HG02885 (cell line): Measurements from ENCODE around the gene GPR101.

ENCODE experiments used
- ATAC-seq: cut with Tn5 transposase; IDR thresholded peaks from one replicate; pipeline ENCODE4 v1.9.1; 2021; ENCODE audit warnings: mild to moderate bottlenecking; ENCODE audit not compliant: unreplicated experiment, poor library complexity

GPR101 gene

GRCh38 chrX:137033774-137034507, at the start of gene GPR101:
Gene GPR101 (minus strand): TSS chrX:137033995. CDS start chrX:137031674, 2,321 bp downstream.
- no peak for ATAC-seq

GRCh38 chrX:137081239-137081638, 47.4 kb upstream of the GPR101 start:
- no peak for ATAC-seq

DNA sequence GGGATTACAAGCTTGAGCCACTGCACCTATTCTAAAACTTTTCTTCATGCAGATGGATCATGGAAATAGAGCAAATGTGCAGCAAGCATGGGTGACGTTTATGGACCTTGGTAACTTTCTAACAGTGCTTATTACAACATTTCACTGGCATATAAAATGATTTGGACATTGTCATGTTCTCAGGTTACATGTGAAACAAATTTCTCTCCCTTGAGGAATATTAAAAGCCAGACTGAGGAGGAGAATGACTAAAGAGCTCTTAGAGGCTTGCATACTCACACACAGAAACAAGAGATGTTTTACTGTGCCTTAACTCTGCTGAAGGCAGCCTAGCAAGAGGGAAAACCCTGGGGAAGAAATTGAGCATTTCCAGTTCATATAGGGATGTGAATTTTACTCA, 38.6 kb upstream of the GPR101 start:
- ATAC-seq = no peak

DNA sequence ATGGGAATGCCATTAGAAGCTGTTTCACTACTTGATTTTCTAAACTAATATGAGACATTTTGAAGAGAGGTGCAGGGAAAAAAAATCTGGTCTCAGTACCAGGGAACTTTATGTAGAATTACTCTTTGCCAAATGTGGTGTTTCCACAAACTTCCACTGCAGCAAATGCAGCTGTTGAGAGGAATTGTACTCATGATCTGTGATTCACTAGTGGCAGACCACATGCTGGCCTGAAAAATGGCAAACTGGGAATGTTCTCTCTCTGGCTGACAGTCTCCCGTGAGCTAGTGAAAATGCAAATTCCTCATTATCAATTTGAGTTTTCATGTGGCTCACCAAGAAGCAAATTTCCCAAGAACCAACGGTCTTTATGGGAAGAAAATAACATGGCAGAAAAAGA, 37.8 kb upstream of the GPR101 start:
- no peak for ATAC-seq

DNA sequence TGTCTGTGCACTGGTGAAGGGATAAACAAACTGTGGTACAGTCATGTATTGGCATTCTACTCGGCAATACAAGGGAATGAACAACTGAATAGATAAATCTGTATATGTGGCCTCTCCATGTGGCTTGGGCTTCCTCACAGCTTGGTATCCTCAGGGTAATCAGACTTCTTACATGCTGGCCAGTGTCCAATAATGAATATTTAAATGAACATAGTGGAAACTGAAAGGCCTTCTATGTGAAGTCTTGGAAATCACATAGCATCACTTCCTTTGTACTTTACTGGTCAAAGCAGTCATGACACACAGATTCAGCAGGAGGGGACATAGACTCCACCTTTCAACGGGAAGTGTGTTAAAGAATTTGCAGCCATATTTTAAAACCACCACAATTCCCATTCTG, 33.4 kb upstream of the GPR101 start:
- no peak for ATAC-seq

GRCh38 chrX:137062915-137063617, 29.3 kb upstream of the GPR101 start:
- ATAC-seq = no peak

DNA sequence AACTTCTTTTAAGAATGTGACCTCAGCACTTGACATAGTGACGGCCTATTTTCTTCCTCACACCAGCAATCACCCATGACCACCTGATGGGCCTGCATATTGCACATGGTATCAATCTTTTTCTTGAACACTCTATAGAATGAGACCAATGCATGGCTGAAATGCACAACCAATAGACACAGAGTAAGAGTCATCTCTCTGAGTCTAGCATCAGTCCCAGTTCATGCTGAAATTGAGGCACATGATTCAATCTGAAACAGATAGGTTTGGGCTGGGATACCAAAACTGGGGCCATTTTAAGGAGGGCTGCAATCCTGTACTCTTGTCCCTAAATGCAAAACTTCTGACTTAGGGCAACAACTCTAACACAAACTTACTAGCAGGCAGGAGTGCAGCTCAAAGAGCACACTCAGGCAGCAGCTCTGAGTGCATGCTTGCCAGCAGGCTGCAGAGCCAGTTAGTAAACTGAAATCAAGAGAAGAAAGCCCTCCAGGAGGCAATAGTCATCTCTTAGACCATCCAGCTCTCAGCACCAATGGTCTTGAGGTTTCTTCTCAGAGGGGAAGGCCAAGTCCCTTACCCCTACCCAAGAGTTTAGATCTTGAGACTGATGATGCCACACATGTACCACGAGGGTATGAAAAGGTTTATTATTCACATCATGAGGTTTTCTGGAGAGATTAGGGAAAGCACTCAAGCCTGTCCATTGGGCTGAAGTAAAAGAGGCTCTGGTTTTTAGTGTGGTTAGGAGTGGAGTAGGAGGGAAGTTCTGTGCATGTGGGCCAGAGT, 24.7 kb upstream of the GPR101 start:
- ATAC-seq = no peak

GRCh38 chrX:137052643-137053235, 18.9 kb upstream of the GPR101 start:
- ATAC-seq = peak; percentile 29

DNA sequence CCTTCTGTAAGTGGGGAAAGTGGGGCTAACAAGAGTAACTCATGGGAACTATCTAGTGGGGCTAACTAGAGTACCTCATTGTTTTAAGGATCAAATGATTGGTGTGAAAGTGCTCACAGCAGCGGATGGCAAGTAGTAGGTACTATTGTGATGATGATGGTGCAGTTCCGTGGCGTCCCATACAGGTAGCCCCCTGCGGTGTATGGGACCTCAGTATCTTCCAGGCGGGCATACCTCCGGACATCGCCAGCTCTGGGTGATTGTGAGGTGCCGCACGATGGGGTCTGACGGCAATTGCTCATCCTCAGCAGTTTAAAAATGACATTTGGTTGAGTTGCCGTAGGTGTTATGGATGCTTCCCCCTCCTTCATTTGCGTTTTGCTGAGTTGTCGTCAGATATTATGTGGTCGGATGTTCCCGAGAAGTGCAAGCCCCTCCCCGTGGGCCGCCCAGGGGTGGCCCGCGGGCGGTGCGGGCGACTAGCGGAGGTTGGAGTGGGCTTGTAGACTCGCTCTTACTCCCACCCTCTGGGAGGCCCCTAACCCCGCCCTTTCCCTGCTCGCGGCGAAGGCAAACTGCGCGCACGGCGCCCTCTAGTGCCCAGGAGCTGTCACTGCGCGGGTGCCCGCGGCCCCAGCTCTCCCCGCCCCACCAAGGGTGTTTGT, 18.3 kb upstream of the GPR101 start:
- peak; percentile 97 for ATAC-seq

- no peak for ATAC-seq
Measured at GRCh38 chrX:137044893-137045292, 11.1 kb upstream of the GPR101 start.

DNA sequence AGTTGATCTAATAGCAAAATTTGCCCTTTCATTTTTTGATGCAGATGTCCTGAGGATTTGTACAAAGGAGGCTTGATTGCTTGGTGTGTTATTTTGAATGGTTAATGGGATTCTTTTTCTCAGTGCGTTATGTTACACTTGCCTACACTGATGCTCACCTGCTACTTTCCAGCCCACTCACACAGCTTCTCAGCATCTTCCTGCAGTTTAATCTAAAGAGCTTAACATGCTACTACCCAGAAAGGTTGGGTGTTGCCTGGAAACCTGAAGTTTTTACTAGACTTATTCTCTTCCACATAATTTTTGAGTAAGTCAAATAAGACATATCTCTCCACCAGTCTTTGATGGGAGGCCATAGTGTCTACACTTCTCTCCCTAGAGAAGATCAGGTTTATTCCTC, 9.9 kb upstream of the GPR101 start:
- no peak for ATAC-seq

DNA sequence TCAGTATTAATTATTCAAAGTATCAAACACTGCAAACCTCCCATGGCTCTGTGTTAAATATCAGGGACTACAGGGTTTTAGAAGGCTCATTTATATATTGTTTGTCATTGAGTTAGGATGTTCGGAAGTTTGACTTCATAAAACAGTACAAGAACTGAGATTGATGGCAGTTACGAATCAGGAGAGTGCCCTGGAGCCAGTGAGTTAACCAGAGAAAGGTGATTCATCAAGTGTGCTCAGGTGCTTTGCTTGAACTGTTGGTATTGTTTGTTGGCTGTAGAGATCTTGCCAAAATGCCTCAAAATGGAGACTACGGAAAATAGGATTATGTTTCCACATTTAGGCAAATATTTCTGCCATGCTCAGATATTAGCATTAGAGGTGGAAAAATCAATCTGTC, 7.5 kb upstream of the GPR101 start:
- no peak for ATAC-seq

DNA sequence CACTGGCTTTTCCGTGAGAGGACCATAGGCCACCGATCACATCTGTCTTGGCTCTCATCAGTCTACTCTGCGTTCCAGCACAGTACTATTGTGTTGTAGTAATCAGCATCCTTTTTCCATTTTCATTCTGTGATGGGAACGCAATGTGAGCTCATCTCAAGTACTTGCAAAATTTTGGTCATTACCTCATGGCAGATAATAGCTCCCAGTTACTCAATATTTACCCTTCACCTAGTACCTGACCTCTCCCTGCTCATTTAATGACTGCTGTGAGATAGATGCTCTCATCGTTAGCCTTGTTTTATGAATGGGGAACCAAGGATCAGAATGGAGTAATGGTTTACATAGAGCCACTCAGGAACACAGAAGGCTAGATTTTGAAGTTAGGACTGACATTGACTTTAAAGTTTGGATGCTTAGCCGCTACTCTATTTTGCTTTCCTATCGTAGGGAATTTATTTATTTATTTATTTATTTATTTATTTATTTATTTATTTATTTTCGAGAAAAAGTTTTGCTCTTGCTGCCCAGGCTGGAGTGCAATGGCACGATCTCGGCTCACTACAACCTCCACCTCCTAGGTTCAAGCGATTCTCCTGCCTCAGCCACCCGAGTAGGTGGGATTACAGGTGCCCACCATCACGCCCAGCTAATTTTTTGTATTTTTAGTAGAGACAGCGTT, 6.5 kb upstream of the GPR101 start:
- no peak for ATAC-seq

DNA sequence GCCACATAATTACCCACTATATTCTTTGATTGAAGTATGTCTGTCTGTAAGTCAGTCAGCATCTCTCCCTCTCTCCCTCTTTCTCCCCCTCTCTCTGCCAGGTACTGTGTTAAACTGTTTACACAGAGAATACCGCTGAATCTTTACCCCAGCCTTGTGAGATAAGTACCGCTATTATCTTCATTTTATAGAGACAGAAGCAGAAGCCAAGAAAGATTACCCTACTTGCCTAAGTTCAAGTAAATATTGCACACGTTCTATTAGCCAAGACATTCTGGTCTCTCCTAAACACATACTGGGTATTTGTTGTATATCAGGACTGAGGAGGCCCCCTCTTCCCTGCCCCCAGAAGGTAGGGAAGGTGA, 695 bp upstream of the GPR101 start:
- ATAC-seq = no peak

DNA sequence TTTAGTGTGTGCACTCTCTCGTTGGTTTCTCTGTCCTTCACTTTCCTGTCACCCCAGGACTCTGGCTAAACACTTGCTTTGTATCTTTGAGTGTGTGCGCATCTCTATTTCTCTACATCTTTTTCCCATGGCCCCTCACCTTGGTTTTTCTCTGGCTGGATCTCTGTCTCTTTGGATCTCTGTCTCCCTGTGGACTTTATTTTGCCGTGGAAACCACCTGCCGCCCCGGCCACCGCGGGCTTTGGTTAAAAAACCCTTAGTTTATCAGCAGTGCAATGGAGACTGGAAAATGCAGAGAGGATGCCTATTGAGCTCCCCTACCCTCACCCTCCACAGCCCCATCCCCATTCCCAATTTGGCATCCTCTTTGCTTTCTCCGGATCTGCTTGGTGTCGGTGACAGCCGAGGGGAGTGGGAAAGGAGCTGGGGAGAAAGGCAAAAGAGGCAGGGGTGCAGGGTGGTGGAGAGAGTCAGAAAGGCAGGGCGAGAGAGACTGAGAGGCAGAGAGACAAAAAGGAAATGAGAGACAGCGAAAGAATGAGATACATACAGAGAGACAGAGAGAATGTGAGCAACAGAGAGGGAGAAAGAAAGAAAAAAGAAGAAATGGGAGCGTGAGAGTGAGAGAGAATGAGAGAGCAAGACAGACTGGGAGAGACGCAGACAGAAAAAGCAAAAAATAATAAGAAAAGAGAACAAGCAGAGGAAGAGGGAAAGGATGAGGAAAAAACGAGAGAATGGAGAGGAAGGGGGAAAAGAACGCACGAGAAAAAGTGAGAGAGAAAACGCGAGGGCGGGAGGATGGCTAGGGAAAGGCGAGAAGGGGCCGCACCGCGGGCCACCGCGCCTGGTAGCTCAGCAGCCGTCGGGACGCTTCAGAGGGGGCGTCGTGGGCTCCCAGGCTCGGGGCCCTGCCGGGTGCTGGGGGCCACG, 688 bp downstream of the GPR101 start:
- no peak for ATAC-seq

GRCh38 chrX:137032341-137032694, 1.5 kb downstream of the GPR101 start:
- no peak for ATAC-seq

DNA sequence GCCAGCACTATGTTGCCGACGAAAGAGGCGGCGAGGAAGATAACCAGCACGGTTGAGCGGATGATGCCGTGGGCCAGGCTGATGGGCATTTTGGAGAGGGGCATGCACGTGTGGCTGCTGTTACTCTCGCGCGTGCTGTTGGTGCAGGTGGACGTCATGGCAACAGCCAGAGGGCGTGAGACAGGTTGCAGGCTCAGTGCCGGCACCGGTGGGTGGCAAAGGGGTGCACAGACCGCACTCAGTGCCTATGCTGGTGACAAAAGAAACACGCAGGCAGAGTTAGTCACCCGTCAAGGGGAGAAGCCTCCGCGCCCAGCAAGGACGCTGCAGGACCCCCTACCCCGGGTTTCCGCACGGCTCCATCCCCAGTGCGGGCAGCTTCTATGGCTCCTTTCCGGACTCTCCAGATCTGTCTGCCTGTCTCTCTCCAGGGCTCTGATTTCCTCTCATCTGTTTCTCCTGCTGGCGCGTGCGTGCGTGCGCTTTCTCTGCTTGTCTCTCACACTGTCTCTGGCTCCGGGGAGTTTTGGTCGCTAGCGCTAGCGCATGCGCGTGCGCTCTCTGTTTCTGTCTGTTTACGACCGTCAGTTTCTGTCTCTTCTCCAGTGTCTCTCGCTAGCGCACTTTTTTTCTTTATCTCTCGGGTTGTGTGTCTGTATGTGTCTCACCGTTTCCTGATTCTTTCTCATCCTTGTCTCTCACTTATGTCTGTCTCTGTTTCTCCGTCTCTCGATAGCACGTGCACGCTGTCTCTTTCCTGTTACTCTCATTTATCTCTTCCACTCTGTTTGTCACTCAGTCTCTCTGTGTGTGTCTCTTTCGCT, 2.1 kb downstream of the GPR101 start:
- ATAC-seq = peak; percentile 84

- no peak for ATAC-seq
Measured at GRCh38 chrX:137031039-137031438, 2.8 kb downstream of the GPR101 start.
